Cardiac muscle cell (in vitro differentiated cells and primary cell): ENCODE results near the gene IFITM10. TPM values are rescaled to one million over a fixed set of nuclear protein-coding genes. Genes with fewer than 3 reads are reported as not detected.

Source experiments
- DNase-seq, 2 donors: peaks; one replicate each; pipeline versions ENCODE4 v3.0.0 to v3.0.0-alpha.2; 2010 to 2017; ENCODE audit warnings: low read depth in 1 of 2, low spot score in 1 of 2
- H3K27ac ChIP-seq: fragments of 200-600 bp; sonication (generic); 2 replicates; pipeline ENCODE4 v1.5.1; 2016
- H3K27me3 ChIP-seq: fragments of 200-600 bp; sonication (generic); 2 replicates; pipeline ENCODE4 v1.6.0; 2016; ENCODE audit warnings: control low read depth
- H3K36me3 ChIP-seq: fragments of 200-600 bp; sonication (generic); 2 replicates; pipeline ENCODE4 v1.5.1; 2016; ENCODE audit warnings: control low read depth
- H3K4me1 ChIP-seq: fragments of 200-600 bp; sonication (generic); 2 replicates; pipeline ENCODE4 v1.8.1; 2017; ENCODE audit warnings: low read depth, mild to moderate bottlenecking, mixed run types
- H3K4me3 ChIP-seq: fragments of 200-600 bp; sonication (generic); 2 replicates; pipeline ENCODE4 v1.5.1; 2016; ENCODE audit warnings: mild to moderate bottlenecking
- H3K9me3 ChIP-seq: fragments of 200-600 bp; sonication (generic); 2 replicates; pipeline ENCODE4 v1.5.1; 2017; ENCODE audit warnings: low read depth, mild to moderate bottlenecking, control low read depth
- polyA plus RNA-seq: library from polyadenylated mRNA; unstranded; fragments of >200 nt; fragmentation: Nextera tagmentation; extraction: Ambion mirVana; gene quantifications from 2 replicates; pipeline ENCODE4 v1.2.1, GENCODE V29; 2016
- total RNA-seq: library from RNA; depleted of rRNA; stranded (reverse); fragments of >200 nt; gene quantifications from 2 replicates; pipeline ENCODE4 v1.2.3, GENCODE V29; 2016
- TF ChIP-seq, protein P1 (sequence below): IDR thresholded peaks from 2 replicates; pipeline ENCODE4 v1.5.1; 2012; ENCODE audit warnings: low read depth, mild to moderate bottlenecking, low read length

The IFITM10 gene
- total and polyA plus RNA-seq, 2 experiments from 2014 or later, result 1.9 TPM; not detected in 1

DNA sequence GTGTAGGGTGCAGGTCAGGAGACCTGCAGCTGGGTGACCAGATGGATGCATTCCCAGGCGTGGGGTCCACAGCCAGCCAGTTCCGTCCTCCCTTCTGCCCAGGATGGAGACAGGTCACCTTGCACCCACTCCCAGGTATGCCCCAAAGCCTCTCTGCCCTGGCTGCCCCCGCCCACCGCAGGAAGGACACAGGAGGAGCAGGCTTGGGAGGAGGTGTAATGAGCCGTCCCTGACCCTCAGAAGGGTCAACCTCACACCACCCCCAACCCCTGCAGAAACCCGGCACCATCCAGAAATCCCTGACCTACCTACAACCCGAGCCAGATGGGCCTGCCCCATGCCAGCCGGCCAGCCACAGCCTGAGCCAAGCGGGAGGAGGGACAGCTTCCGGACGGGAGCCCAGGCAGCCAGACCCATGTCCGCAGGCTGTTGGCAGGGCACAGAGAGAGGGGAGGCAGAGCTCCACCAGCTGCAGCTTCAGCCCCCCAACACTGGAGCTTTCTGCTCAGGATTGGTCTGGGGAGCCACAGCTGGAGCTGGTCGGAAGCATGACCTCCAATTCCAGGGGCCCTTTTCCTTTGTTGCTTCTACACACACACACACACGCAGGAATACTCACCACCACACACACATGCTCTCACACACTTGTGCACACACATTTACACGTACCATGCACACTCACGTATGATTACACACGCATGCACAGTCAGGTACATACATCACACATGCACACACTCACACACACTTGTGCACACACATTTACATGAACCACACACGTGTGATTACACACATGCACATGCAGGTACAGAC, 5.3 kb downstream of the IFITM10 start:
- H3K27me3 ChIP-seq, result peaks cover 53% of the 10 kb centered on the region
- TF ChIP-seq, protein P1, sequence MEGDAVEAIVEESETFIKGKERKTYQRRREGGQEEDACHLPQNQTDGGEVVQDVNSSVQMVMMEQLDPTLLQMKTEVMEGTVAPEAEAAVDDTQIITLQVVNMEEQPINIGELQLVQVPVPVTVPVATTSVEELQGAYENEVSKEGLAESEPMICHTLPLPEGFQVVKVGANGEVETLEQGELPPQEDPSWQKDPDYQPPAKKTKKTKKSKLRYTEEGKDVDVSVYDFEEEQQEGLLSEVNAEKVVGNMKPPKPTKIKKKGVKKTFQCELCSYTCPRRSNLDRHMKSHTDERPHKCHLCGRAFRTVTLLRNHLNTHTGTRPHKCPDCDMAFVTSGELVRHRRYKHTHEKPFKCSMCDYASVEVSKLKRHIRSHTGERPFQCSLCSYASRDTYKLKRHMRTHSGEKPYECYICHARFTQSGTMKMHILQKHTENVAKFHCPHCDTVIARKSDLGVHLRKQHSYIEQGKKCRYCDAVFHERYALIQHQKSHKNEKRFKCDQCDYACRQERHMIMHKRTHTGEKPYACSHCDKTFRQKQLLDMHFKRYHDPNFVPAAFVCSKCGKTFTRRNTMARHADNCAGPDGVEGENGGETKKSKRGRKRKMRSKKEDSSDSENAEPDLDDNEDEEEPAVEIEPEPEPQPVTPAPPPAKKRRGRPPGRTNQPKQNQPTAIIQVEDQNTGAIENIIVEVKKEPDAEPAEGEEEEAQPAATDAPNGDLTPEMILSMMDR, result no peak
- no peak overlapping the region for H3K4me3 ChIP-seq
- H3K4me1 ChIP-seq, result peaks cover 5% of the 10 kb centered on the region
- no peak for DNase-seq
- H3K27ac ChIP-seq, result no peak overlapping the region
- no peaks in the 10 kb centered on the region for H3K36me3 ChIP-seq
- no peaks in the 10 kb centered on the region for H3K9me3 ChIP-seq

DNA sequence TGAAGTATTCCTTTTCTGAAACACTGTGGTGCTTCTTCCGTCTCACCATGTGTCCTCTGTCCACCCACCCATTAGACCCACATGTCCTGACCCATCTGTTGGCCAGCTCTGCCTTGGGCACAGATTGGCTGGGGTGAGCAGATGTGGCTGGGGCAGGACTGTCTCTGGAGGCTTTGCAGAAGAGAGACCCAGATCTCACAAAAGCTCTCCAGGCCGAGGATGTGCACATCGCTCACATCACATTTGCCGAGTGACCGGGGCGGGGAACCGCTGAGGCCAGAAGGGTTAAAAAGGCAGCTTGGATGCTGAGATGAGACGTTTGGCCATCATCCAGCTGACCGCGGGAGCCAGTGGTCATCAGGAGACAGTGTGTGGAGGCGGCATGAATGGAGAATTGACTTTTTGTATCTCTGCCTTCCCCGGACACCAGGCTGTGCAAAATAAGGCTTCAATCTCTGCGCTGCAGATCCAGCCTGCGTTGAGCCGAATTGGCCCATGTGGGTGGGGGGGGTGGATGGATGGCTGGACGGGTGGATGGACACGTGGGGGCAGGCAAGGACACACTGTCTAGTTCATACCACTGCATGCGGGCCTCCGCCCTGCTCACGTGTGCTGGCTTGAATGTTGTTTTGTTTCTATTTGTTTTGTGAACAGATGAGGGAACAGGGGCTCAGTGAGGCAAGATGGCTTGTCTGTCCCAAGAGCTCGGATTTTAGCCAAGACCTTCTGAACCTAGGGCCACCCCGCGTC, 6.1 kb downstream of the IFITM10 start:
- H3K27ac ChIP-seq, result no peak overlapping the region
- no peaks in the 10 kb centered on the region for H3K9me3 ChIP-seq

DNA sequence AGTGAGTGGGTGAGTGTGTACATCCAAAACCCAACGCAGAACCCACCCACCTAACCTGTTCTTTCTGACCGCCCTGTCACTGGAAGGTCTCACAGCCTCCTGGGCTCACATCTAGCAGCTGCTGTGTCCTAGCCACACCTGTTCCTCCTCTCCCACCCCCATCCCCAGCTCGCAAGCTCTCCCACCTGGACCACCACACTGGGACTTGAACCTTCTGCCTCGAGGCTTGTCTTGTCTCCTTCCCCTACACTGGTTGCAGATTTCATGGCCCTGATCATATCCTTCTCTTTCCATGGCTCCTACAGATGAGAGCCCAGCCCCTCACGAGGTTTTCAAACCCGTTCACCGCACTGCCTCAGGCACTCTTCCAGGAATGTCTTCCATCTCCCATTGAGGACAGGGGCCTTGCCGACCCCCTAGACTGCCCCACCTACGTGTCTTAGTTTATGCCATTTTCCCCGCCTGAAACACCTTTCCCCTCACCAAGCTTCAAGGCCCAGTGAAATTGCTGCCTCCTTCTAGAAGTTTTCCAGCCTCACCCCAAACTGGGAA, 6.7 kb downstream of the IFITM10 start:
- peaks cover 38% of the 10 kb centered on the region for H3K27me3 ChIP-seq
- H3K4me1 ChIP-seq, result peaks cover 3% of the 10 kb centered on the region
- H3K36me3 ChIP-seq, result no peaks in the 10 kb centered on the region
- TF ChIP-seq, protein P1, result no peak
- no peaks in the 10 kb centered on the region for H3K9me3 ChIP-seq
- no peak overlapping the region for H3K27ac ChIP-seq
- no peak for DNase-seq
- no peak overlapping the region for H3K4me3 ChIP-seq

More for the DNA sequence above, 6.1 kb downstream of the IFITM10 start:
- H3K27me3 ChIP-seq, result peaks cover 45% of the 10 kb centered on the region
- H3K4me3 ChIP-seq, result no peak overlapping the region
- no peaks in the 10 kb centered on the region for H3K36me3 ChIP-seq
- TF ChIP-seq, protein P1, result no peak
- DNase-seq, result no peak
- peaks cover 5% of the 10 kb centered on the region for H3K4me1 ChIP-seq

DNA sequence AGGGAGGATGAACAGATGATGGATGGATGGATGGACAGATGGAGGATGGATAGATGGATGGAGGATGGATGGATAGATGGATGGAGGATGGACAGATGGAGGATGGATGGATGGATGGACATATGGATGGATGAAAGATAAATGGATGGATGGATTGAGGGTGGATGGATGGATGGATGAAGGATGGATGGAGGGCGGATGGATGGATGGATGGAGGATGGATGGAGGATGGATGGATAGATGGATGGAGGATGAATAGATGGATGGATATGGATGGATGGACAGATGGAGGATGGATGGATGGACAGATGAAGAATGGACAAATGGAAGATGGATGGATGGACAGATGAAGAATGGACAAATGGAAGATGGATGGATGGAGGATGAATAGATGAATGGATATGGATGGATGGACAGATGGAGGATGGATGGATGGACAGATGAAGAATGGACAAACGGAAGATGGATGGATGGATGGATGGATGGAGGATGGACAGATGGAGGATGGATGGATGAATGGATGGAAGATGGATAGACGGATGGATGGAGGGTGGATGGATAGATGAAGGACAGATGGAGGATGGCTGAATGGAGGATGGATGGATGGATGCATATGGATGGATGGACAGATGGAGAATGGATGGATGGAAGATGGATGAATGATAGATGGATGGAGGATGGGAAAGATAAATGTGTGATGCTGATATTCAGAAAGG, 7.4 kb downstream of the IFITM10 start:
- no peak for DNase-seq
- Histone ChIP-seq H3K4me3 (no peak overlapping the region), H3K9me3 (no peaks in the 10 kb centered on the region), H3K27me3 (peaks cover 32% of the 10 kb centered on the region), H3K36me3 (no peaks in the 10 kb centered on the region), H3K27ac (no peak overlapping the region), H3K4me1 (no peaks in the 10 kb centered on the region)
- TF ChIP-seq, protein P1, result no peak

DNA sequence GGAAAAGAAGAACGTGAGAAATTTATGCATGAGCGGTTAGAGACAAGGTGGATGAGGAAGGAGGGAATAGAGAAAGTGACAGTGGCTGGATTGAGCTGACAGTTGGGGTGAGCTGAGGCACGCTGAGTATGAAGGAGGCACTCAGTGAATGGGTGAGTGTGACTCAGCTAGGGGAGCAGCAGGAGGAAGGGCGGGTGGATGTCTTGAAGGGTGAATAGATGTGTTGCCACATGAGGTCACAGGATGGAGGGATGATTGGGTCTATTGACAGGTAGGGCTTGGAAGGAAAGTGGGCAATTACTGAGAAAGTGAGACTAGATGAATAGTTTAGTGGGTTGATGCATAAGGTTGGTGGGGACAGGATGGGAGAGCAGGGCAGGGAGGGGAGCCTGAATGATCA, 8.0 kb downstream of the IFITM10 start:
- TF ChIP-seq, protein P1, result no peak
- DNase-seq, result no peak
- Histone ChIP-seq H3K27ac (no peak overlapping the region), H3K4me3 (no peak overlapping the region), H3K9me3 (no peaks in the 10 kb centered on the region), H3K4me1 (no peaks in the 10 kb centered on the region), H3K27me3 (peaks cover 25% of the 10 kb centered on the region), H3K36me3 (no peaks in the 10 kb centered on the region)
